K562 (cell line): ENCODE measurements around the gene OR2H2. TPM values are rescaled to one million over a fixed set of nuclear protein-coding genes. Genes with fewer than 3 reads are reported as not detected.

Experiments used
- CCNT2 ChIP-seq: IDR thresholded peaks from 2 replicates; pipeline ENCODE4 v1.6.1; 2011; ENCODE audit warnings: borderline replicate concordance, low read depth, mild to moderate bottlenecking, moderate library complexity, mixed read lengths, low read length; ENCODE audit not compliant: insufficient read length; ENCODE audit errors: extremely low read depth
- CHCHD3 ChIP-seq: fragments of 250-450 bp; sonication (Bioruptor Pico); IDR thresholded peaks from 2 replicates; pipeline ENCODE4 v2.1.2; 2022; ENCODE audit warnings: mild to moderate bottlenecking
- CHD1 ChIP-seq: fragments of 200-600 bp; sonication (generic); IDR thresholded peaks from one replicate; pipeline ENCODE4 v1.6.1; 2012; ENCODE audit warnings: mild to moderate bottlenecking, moderate library complexity, low read length, inconsistent platforms
- CHD2 ChIP-seq: IDR thresholded peaks from 2 replicates; pipeline ENCODE4 v1.6.1; 2011; ENCODE audit warnings: low read depth, low read length
- CHD4 ChIP-seq: fragments of 200-600 bp; sonication (generic); IDR thresholded peaks from 3 replicates; pipeline ENCODE4 v1.6.1; 2012; ENCODE audit warnings: low read depth, mild to moderate bottlenecking, mixed read lengths, low read length, inconsistent platforms; ENCODE audit not compliant: insufficient read depth, insufficient replicate concordance, poor library complexity, severe bottlenecking
- ELF2 ChIP-seq: fragments of 250-450 bp; sonication (Bioruptor Pico); IDR thresholded peaks from 2 replicates; pipeline ENCODE4 v1.5.0; 2021; ENCODE audit warnings: mild to moderate bottlenecking
- HOXB6 ChIP-seq: fragments of 250-450 bp; sonication (Bioruptor Pico); IDR thresholded peaks from 2 replicates; pipeline ENCODE4 v1.5.1; 2022; ENCODE audit warnings: mild to moderate bottlenecking, borderline replicate concordance
- ILF3 ChIP-seq: fragments of 450-650 bp; IDR thresholded peaks from 2 replicates; pipeline ENCODE4 v1.6.1; 2018; ENCODE audit warnings: antibody characterized with exemption, mild to moderate bottlenecking, moderate library complexity, borderline replicate concordance
- MTF1 ChIP-seq: fragments of 250-450 bp; sonication (Bioruptor Pico); IDR thresholded peaks from 2 replicates; pipeline ENCODE4 v1.9.0; 2021; ENCODE audit warnings: moderate library complexity, mild to moderate bottlenecking, inconsistent platforms, borderline replicate concordance
- RAD21 ChIP-seq, 2 experiments: fragments of 250-450 bp in 1 of 2; fragments of 450-650 bp in 1 of 2; sonication (Bioruptor Pico) in 1 of 2; formaldehyde crosslinking in 1 of 2; IDR thresholded peaks in 1 of 2; conservative IDR thresholded peaks in 1 of 2; 2 replicates each; pipeline versions ENCODE4 v1.4.0 to v1.8.0; 2020 to 2022; ENCODE audit warnings: mild to moderate bottlenecking in 2 of 2, moderate library complexity in 1 of 2
- SMAD3 ChIP-seq: fragments of 450-650 bp; formaldehyde crosslinking; conservative IDR thresholded peaks from 2 replicates; pipeline ENCODE4 v1.4.0; 2020; ENCODE audit warnings: mild to moderate bottlenecking
- UBTF ChIP-seq, 2 experiments: IDR thresholded peaks; 2 replicates each; pipeline ENCODE4 v1.6.1; 2012; ENCODE audit warnings: improper control_type of control experiment in 2 of 2, low read depth in 2 of 2, low read length in 2 of 2, borderline replicate concordance in 1 of 2
- ZBTB8A ChIP-seq: fragments of 450-650 bp; IDR thresholded peaks from 2 replicates; pipeline ENCODE4 v1.6.1; 2018; ENCODE audit warnings: mild to moderate bottlenecking, moderate library complexity; ENCODE audit not compliant: partially characterized antibody
- ZC3H8 ChIP-seq: fragments of 450-650 bp; IDR thresholded peaks from 2 replicates; pipeline ENCODE4 v1.6.1; 2017
- ZNF146 ChIP-seq: IDR thresholded peaks from one replicate; pipeline ENCODE4 v1.6.1; 2018; ENCODE audit warnings: missing compliant biosample characterization; ENCODE audit not compliant: unreplicated experiment
- ZNF274 ChIP-seq: IDR thresholded peaks from 2 replicates; pipeline ENCODE4 v1.6.1; 2011; ENCODE audit warnings: low read depth, mild to moderate bottlenecking, low read length, moderate library complexity, borderline replicate concordance
- ZNF764 ChIP-seq: fragments of 250-450 bp; sonication (Bioruptor Pico); IDR thresholded peaks from 2 replicates; pipeline ENCODE4 v1.4.0; 2020; ENCODE audit warnings: low read depth, mild to moderate bottlenecking, moderate library complexity
- polyA plus RNA-seq, 8 experiments: library from polyadenylated mRNA; depleted of rRNA in 4 of 8; stranded (reverse) in 5 of 8; unstranded in 3 of 8; fragments of >200 nt; fragmentation: Nextera tagmentation in 2 of 8; fragmentation: Illumina TruSeq in 1 of 8; extraction: Ambion mirVana in 2 of 8; extraction: Trizol in 1 of 8; gene quantifications; 2 replicates each; pipeline versions ENCODE4 v1.2.1 to v1.2.3, GENCODE V29; 2011 to 2014; ENCODE audit warnings: inconsistent platforms in 1 of 8, missing spikeins in 1 of 8
- total RNA-seq, 7 experiments: library from RNA; depleted of rRNA in 6 of 7; stranded (reverse); fragments of >200 nt in 6 of 7; fragmentation: Illumina TruSeq in 2 of 7; extraction: Trizol in 2 of 7; gene quantifications; 2 replicates each; pipeline versions ENCODE4 v1.2.1 to v1.2.3, GENCODE V29; 2011 to 2021; ENCODE audit warnings: low replicate concordance in 1 of 7
- TF ChIP-seq, protein P1 (sequence below): fragments of 250-450 bp; sonication (Bioruptor Pico); IDR thresholded peaks from 2 replicates; pipeline ENCODE4 v1.4.0; 2020; ENCODE audit warnings: mild to moderate bottlenecking, moderate library complexity
- TF ChIP-seq, protein P2 (sequence below): sonication (generic); formaldehyde crosslinking; IDR thresholded peaks from 2 replicates; pipeline ENCODE4 v1.8.1; 2023; ENCODE audit warnings: mild to moderate bottlenecking, missing genetic modification reagents, moderate library complexity

The OR2H2 gene
- total and polyA plus RNA-seq, 9 of the 15 experiments (the other 6 are each of a cell fraction or from before 2014, with no cell fraction given) = not detected

GRCh38 chr6:29627755-29628418, 43.0 kb downstream of the OR2H2 start (continued):
- TF ChIP-seq, protein P1, sequence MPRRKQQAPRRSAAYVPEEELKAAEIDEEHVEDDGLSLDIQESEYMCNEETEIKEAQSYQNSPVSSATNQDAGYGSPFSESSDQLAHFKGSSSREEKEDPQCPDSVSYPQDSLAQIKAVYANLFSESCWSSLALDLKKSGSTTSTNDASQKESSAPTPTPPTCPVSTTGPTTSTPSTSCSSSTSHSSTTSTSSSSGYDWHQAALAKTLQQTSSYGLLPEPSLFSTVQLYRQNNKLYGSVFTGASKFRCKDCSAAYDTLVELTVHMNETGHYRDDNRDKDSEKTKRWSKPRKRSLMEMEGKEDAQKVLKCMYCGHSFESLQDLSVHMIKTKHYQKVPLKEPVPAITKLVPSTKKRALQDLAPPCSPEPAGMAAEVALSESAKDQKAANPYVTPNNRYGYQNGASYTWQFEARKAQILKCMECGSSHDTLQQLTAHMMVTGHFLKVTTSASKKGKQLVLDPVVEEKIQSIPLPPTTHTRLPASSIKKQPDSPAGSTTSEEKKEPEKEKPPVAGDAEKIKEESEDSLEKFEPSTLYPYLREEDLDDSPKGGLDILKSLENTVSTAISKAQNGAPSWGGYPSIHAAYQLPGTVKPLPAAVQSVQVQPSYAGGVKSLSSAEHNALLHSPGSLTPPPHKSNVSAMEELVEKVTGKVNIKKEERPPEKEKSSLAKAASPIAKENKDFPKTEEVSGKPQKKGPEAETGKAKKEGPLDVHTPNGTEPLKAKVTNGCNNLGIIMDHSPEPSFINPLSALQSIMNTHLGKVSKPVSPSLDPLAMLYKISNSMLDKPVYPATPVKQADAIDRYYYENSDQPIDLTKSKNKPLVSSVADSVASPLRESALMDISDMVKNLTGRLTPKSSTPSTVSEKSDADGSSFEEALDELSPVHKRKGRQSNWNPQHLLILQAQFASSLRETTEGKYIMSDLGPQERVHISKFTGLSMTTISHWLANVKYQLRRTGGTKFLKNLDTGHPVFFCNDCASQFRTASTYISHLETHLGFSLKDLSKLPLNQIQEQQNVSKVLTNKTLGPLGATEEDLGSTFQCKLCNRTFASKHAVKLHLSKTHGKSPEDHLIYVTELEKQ = no peak
- TF ChIP-seq CHD1 = no peak
- TF ChIP-seq CHD4 = no peak
- TF ChIP-seq, protein P2, sequence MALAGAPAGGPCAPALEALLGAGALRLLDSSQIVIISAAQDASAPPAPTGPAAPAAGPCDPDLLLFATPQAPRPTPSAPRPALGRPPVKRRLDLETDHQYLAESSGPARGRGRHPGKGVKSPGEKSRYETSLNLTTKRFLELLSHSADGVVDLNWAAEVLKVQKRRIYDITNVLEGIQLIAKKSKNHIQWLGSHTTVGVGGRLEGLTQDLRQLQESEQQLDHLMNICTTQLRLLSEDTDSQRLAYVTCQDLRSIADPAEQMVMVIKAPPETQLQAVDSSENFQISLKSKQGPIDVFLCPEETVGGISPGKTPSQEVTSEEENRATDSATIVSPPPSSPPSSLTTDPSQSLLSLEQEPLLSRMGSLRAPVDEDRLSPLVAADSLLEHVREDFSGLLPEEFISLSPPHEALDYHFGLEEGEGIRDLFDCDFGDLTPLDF (CRISPR knock-in tag) = no peak
- no peak for TF ChIP-seq ZC3H8
- TF ChIP-seq CCNT2 = no peak
- TF ChIP-seq RAD21 (CRISPR knock-in tag; conservative IDR thresholded peaks at IDR 0.05 in 1 of 2, IDR thresholded peaks at IDR 0.05 in 1 of 2) = no peak
- no peak for TF ChIP-seq ZNF764 (CRISPR knock-in tag)
- TF ChIP-seq SMAD3 = no peak
- peak; percentile 52 to 60; a peak in 2 of 4 replicates for TF ChIP-seq UBTF (IDR thresholded peaks at IDR 0.05; ENCODE audit: borderline replicate concordance in 1 of 2, low read depth in 2 of 2, low read length in 2 of 2)
- TF ChIP-seq ZNF274 = no peak
- TF ChIP-seq ILF3 = no peak
- no peak for TF ChIP-seq CHD2
- no peak for TF ChIP-seq CHCHD3 (CRISPR knock-in tag)
- no peak for TF ChIP-seq ZBTB8A
- no peak for TF ChIP-seq ZNF146 (CRISPR knock-in tag)
- TF ChIP-seq MTF1 (CRISPR knock-in tag) = no peak
- TF ChIP-seq ELF2 = no peak
- TF ChIP-seq HOXB6 (CRISPR knock-in tag) = no peak
